B cell (primary cell): ENCODE results near the gene GRIPAP1. TPM values are rescaled to one million over a fixed set of nuclear protein-coding genes. Genes with fewer than 3 reads are reported as not detected.

ENCODE experiments used
- ATAC-seq: fragments of 200-7000 bp; cut with Tn5 transposase; one replicate; pipeline ENCODE4 v1.10.0; 2021; ENCODE audit warnings: low read depth, mild to moderate bottlenecking, moderate number of reproducible peaks, moderate library complexity
- CTCF ChIA-PET: fragments of 350-600 bp; sonication (Branson Sonifier 250); formaldehyde crosslinking; loops from one replicate; lab custom pipeline; 2021; ENCODE audit warnings: antibody characterized with exemption, inconsistent platforms; lab: Charles Lee
- POLR2A ChIA-PET: fragments of 350-600 bp; sonication (Branson Sonifier 250); formaldehyde crosslinking; loops from one replicate; lab custom pipeline; 2021; ENCODE audit warnings: antibody characterized with exemption; lab: Charles Lee
- DNase-seq: peaks from one replicate; pipeline ENCODE4 v3.0.0; 2013
- H2AFZ ChIP-seq: 2 replicates; pipeline ENCODE4 v1.6.1; 2012; ENCODE audit warnings: mild to moderate bottlenecking, low read depth, low read length; ENCODE audit not compliant: insufficient read depth, poor library complexity, severe bottlenecking
- H3K27ac ChIP-seq, 2 donors: 1 replicate in 1 of 2; 2 replicates in 1 of 2; pipeline ENCODE4 v1.5.1; 2012 to 2013; ENCODE audit warnings: low read length in 2 of 2, mild to moderate bottlenecking in 2 of 2, moderate library complexity in 1 of 2
- H3K27me3 ChIP-seq, 4 experiments: fragments of 200-600 bp in 1 of 4; sonication (generic) in 1 of 4; replicated peaks in 1 of 4; 1 replicate in 2 of 4; 2 replicates in 2 of 4; pipeline versions ENCODE4 v1.6.1 to v1.7.0; 2013 to 2016; ENCODE audit warnings: low read length in 3 of 4, mild to moderate bottlenecking in 2 of 4, mixed read lengths in 1 of 4, moderate library complexity in 1 of 4; ENCODE audit not compliant: insufficient read depth in 4 of 4, control insufficient read depth in 3 of 4; ENCODE audit errors: control extremely low read depth in 1 of 4
- H3K36me3 ChIP-seq, 2 experiments: replicated peaks in 1 of 2; 1 replicate in 1 of 2; 2 replicates in 1 of 2; pipeline versions ENCODE4 v1.6.1 to v1.7.1; 2013; ENCODE audit warnings: low read length in 1 of 2; ENCODE audit not compliant: insufficient read depth in 2 of 2, control insufficient read depth in 1 of 2; ENCODE audit errors: control extremely low read depth in 1 of 2, extremely low read depth in 1 of 2
- H3K4me1 ChIP-seq, 2 donors: fragments of 200-600 bp in 1 of 2; sonication (generic) in 1 of 2; 1 replicate in 1 of 2; 2 replicates in 1 of 2; pipeline versions ENCODE4 v1.5.1 to v1.6.1; 2013 to 2017; ENCODE audit warnings: low read length in 2 of 2; ENCODE audit not compliant: control insufficient read depth in 2 of 2, insufficient read depth in 2 of 2
- H3K4me2 ChIP-seq: replicated peaks from 2 replicates; pipeline ENCODE3; 2012; ENCODE audit warnings: mild to moderate bottlenecking, low read depth, low read length; ENCODE audit not compliant: poor library complexity, severe bottlenecking
- H3K4me3 ChIP-seq, 5 experiments: fragments of 200-600 bp in 1 of 5; sonication (generic) in 1 of 5; 1 replicate in 3 of 5; 2 replicates in 2 of 5; pipeline versions ENCODE4 v1.5.1 to v1.7.0; 2011 to 2016; ENCODE audit warnings: low read length in 4 of 5, mild to moderate bottlenecking in 4 of 5, low read depth in 2 of 5, control low read depth in 1 of 5, moderate library complexity in 1 of 5; ENCODE audit not compliant: insufficient read depth in 1 of 5; ENCODE audit errors: control extremely low read depth in 1 of 5, extremely low read depth in 1 of 5
- H3K79me2 ChIP-seq: fragments of 200-600 bp; sonication (generic); one replicate; pipeline ENCODE4 v1.6.0; 2016; ENCODE audit warnings: low read length; ENCODE audit not compliant: control insufficient read depth, insufficient read depth
- H3K9ac ChIP-seq: fragments of 200-600 bp; sonication (generic); 2 replicates; pipeline ENCODE4 v1.6.1; 2017; ENCODE audit warnings: mild to moderate bottlenecking, low read length, moderate library complexity
- H3K9me3 ChIP-seq, 3 donors: one replicate each; pipeline versions ENCODE4 v1.6.1 to v1.7.1; 2013; ENCODE audit warnings: low read length in 2 of 3; ENCODE audit not compliant: control insufficient read depth in 2 of 3, insufficient read depth in 1 of 3; ENCODE audit errors: control extremely low read depth in 1 of 3
- H4K20me1 ChIP-seq: 2 replicates; pipeline ENCODE4 v1.6.0; 2012; ENCODE audit warnings: mild to moderate bottlenecking, low read length; ENCODE audit not compliant: insufficient read depth, control insufficient read depth, poor library complexity, severe bottlenecking
- H3K27ac Mint-ChIP-seq: one replicate; pipeline ENCODE4 v1.8.0; 2021; ENCODE audit warnings: mixed read lengths
- H3K27me3 Mint-ChIP-seq: one replicate; pipeline ENCODE4 v1.8.0; 2021; ENCODE audit warnings: mixed read lengths
- H3K4me1 Mint-ChIP-seq: one replicate; pipeline ENCODE4 v1.8.0; 2021; ENCODE audit warnings: mixed read lengths
- H3K4me3 Mint-ChIP-seq: one replicate; pipeline ENCODE4 v1.8.0; 2021; ENCODE audit warnings: mixed read lengths
- H3K9me3 Mint-ChIP-seq: one replicate; pipeline ENCODE4 v1.8.0; 2022; ENCODE audit warnings: mixed read lengths; ENCODE audit not compliant: insufficient read depth
- CTCF ChIP-seq: fragments of 200-600 bp; IDR thresholded peaks from one replicate; pipeline ENCODE4 v1.8.0; 2022; ENCODE audit warnings: antibody characterized with exemption, mild to moderate bottlenecking
- EZH2 ChIP-seq: IDR thresholded peaks from 2 replicates; pipeline ENCODE4 v1.6.1; 2012; ENCODE audit warnings: borderline replicate concordance, low read depth, mild to moderate bottlenecking, moderate library complexity, low read length; ENCODE audit not compliant: insufficient read depth, poor library complexity, severe bottlenecking
- WGBS: methylation state at CpG from one replicate; pipeline ENCODE4 v1.1.5; 2013; ENCODE audit warnings: missing lambda C conversion rate; ENCODE audit not compliant: insufficient coverage; 5-methylcytosine and 5-hydroxymethylcytosine counted together
- intact Hi-C: fragments of 100-400 bp; cut with micrococcal nuclease; formaldehyde crosslinking; loops from one replicate; pipeline ENCODE4 v1.10.0; 2022
- polyA plus RNA-seq: library from polyadenylated mRNA; depleted of rRNA; stranded (reverse); fragments of >200 nt; gene quantifications from 2 replicates; pipeline ENCODE4 v1.2.3, GENCODE V29; 2012
- total RNA-seq, 2 donors: library from RNA; stranded (reverse); fragments of 120-200 nt in 1 of 2; gene quantifications; 1 replicate in 1 of 2; 2 replicates in 1 of 2; pipeline versions ENCODE4 v1.2.3 to v1.2.4, GENCODE V29; 2013 to 2022

The GRIPAP1 gene
- total and polyA plus RNA-seq, 2 donors (not counting 1 experiment from before 2014, with no cell fraction given), result 70.7 to 143 TPM

- H3K4me1 ChIP-seq, result peaks cover 17 to 20% of the 10 kb centered on the region in 2 donors
- H3K9ac ChIP-seq, result no peak overlapping the region
- no peak overlapping the region for H3K27ac Mint-ChIP-seq
- no CpG with 5 or more reads among the region's 1 CpG for whole genome bisulfite sequencing
- intact Hi-C loops, result no loop called here
- H2AFZ ChIP-seq, result no peak overlapping the region
- H3K4me2 ChIP-seq, result no peak overlapping the region
- POLR2A ChIA-PET, result no interaction called here
- no peaks in the 10 kb centered on the region for H3K27me3 Mint-ChIP-seq
- no peaks in the 10 kb centered on the region for H3K79me2 ChIP-seq
- H3K4me3 Mint-ChIP-seq, result no peak overlapping the region
- H3K36me3 ChIP-seq, result no peaks in the 10 kb centered on the region
- no peaks in the 10 kb centered on the region for H3K9me3 ChIP-seq
- H4K20me1 ChIP-seq, result no peaks in the 10 kb centered on the region
- no peak overlapping the region for H3K27ac ChIP-seq
- peaks cover 20% of the 10 kb centered on the region for H3K4me1 Mint-ChIP-seq
- TF ChIP-seq CTCF, result no peak
- no peak for TF ChIP-seq EZH2
- DNase-seq (no peak), ATAC-seq (no peak)
- H3K4me3 ChIP-seq, result no peak overlapping the region
- CTCF ChIA-PET, result interaction anchor here (0.6 kb wide), 1 partner anchor 55 kb away, joined by 5 read pairs; no protein-coding TSS in a partner anchor
- H3K9me3 Mint-ChIP-seq, result no peaks in the 10 kb centered on the region
- H3K27me3 ChIP-seq, result no peaks in the 10 kb centered on the region
These were observed 33.7 kb downstream of the GRIPAP1 start for GRCh38 chrX:48968377-48968776.

GRCh38 chrX:48966796-48967579 lies 35.1 kb downstream of the GRIPAP1 start:
- DNase-seq (no peak), ATAC-seq (no peak)
- no peaks in the 10 kb centered on the region for H3K9me3 Mint-ChIP-seq
- H3K4me1 Mint-ChIP-seq, result peaks cover 15% of the 10 kb centered on the region
- H3K4me1 ChIP-seq, result peaks cover 15 to 24% of the 10 kb centered on the region in 2 donors
- H3K4me2 ChIP-seq, result no peak overlapping the region
- H4K20me1 ChIP-seq, result no peaks in the 10 kb centered on the region
- ChIA-PET CTCF (no interaction called here), POLR2A (no interaction called here)
- H3K27me3 ChIP-seq, result no peaks in the 10 kb centered on the region
- no peaks in the 10 kb centered on the region for H3K27me3 Mint-ChIP-seq
- H3K36me3 ChIP-seq, result no peaks in the 10 kb centered on the region
- no peak overlapping the region for H3K4me3 ChIP-seq
- no peak overlapping the region for H2AFZ ChIP-seq
- H3K27ac Mint-ChIP-seq, result no peak overlapping the region
- no peak overlapping the region for H3K4me3 Mint-ChIP-seq
- TF ChIP-seq EZH2, result no peak
- no peak for TF ChIP-seq CTCF
- 100% methylated on average over 8 of the region's 15 CpGs for WGBS
- no peak overlapping the region for H3K9ac ChIP-seq
- H3K27ac ChIP-seq, result no peak overlapping the region
- intact Hi-C loops, result no loop called here
- H3K9me3 ChIP-seq, result no peaks in the 10 kb centered on the region
- no peaks in the 10 kb centered on the region for H3K79me2 ChIP-seq
